Hippocampal formation (tissue), 2 donors: ENCODE measurements around the gene PHF20.
A peak's percentile ranks its signal among the peaks of the same experiment; 100 is the strongest.
"Not testable (repeated sequence)": the region's sequence is repeated elsewhere in the genome, so short reads cannot be mapped to it uniquely, and the experiment has no call there.

Source experiments
- DNase-seq, 2 donors: peaks; one replicate each; lab custom pipeline; 2025; lab: John Stamatoyannopoulos, UW

PHF20 gene

DNA sequence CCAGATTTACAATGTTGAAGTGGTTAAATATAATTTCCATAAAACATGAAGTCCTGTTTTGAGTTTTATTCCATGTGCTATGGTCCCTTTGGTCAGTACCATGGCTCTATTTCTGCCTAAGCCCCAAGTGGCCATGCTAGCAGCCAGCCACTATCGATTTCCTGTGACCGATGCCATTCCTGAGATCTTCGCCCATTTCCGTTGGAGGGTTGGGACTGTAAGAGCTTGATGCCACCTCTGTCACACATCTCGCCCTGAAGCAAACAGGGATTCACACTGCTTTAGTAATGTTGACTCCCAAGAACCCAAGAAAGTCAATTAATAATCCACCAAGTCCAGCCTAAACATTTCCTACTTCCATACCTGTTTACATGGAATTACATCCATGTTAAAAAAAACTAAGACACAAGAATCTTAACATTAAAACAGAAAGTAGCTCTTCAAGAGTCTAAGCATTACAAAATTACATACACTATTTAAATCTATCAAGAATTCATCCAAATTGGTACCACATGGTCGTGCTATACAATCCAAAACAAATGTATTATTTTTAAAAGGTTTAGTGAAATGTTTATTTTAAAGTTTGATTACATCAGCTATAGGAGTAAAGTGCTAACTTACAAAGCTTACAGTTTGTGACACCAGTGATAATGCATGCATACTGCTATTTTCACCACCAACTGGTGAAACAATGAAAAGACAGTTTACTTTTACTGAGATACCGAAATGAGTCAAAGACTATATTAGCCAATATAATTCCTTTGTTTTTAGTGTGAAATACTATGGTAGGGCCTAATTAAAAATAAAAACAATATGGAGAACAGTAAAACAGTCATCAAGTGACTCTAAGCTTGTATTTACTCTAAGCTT, 32.3 kb upstream of the PHF20 start:
- no peak for DNase-seq

DNA sequence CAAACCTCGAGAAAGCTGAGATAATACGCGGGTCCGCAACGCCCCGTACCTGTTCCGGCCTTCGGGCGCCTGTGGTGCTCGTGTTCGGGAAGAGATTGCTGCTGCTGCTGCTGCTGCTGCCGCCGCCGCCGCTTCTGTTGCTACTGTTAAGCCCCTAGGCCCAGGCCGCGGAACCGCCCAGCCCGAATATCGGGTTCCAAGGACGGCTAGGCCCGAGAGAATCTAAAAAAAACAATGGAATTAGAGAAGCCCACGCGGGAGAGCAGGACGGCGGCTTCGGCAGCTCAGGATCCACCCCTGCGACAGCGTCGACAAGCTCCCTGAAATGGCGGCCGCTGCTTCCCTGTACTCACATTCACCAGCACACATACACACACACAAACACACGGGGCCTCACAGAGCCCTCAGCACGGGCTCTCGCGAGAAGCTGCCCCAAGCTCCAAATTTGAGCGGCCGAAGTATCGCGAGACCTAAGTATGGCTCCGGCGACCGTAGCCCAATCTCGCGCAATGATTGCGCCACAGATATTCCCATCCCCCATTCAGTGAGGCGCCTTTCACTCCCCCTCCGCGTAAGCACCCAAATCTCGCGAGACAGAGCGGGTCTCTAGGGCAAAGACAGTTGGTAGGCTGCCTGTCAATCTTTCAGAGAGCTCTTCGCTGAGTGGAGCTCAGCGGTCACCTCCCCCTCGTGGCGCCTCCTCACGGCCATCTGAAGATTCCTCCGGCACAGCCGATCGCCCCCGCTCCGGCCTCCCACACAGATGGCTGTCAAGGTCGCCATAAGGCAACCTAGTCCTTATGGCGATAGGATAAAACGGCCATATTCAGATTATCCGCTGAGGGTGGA, 29.7 kb upstream of the PHF20 start, which contains the start of gene RBM39:
TSS of gene RBM39 (minus strand) at position 369 of the 849 bp plus-strand sequence. CDS start 1,386 bp downstream, outside the sequence.
- peak; percentile 99 to 100 for DNase-seq

DNA sequence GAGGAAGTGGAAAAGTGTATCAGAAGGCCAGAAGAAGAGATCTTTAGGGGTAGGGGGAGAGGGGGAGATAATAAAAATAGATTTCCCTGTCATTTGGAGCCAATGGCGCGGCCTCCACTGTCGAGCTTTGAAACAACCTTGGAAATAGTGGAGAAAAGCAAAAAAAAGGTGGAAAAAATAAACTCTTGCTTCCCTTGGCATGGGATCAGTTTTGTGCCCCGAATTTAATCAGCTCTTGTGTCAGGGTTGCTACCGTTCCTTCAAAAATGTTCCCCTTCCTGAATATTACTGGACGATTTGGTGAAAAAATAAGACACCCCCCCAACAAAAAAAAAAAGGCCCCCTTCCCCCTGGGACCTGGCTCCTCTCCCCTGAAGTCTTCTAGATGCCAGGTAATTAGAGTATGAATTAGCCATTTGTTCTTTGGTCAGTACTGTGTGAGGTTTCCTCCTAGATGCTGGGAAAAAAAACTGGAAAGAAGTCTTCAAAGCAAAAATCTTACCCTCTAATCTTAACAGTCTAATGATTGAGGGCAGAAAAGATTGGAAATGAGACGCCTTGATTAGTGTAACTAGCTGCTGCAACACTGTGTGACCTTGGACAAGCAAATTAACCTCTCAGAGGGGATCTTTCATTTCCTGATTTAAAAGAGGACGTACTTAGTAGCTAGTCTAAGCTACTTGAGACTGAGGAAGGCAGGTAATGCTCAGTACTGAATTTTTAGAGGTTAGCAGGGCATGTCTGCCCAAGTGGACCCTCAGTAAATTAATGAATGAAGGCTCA, 28.9 kb upstream of the PHF20 start:
- no peak for DNase-seq

DNA sequence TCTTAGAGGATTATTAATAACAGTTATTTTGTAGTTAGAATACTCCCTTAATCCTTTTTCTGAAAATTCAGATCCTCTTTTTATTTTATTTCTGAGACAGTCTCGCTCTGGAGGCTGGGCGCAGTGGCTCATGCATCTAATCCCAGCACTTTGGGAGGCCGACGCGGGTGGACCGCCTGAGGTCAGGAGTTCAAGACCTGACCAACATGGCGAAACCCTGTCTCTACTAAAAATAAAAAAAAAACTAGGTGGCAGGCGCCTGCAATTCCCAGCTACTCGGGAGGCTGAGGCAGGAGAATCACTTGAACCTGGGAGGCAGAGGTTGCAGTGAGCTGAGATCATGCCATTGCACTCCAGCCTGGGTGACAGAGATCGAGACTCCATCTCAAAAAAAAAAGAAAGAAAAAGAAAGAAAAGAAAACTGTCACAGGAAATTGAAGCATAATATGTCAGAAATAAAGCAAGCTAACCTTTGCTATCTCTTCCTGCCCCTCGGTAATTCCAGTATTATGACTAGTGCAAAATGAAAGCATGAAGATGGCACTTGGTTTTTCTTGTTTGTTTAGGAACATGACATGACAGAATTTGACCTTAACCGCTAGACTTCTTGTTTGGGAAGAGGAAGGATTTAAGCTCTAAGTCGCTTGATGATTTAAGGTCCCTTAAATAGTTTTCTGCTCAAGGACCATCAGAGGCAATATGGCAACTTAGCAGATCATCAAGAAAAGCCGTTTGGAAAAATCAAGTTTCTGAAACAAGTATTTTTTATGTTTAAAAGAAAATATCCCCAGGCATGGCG, 27.9 kb upstream of the PHF20 start:
- DNase-seq: no peak

DNA sequence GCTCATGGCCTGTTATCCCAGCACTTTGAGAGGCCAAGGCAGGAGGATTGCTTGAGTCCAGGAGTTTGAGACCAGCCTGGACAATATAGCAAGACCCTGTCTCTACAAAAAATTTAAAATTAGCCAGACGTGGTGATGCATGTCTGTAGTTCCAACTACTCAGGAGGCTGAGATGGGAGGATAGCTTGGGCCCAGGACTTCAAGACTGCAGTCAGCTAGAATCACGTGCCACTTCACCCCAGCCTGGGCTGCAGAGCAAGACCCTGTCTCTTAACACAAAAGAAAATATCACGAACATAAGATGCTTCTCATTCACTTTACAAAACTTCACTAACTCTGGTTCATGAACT, 27.3 kb upstream of the PHF20 start:
- not testable (repeated sequence) for DNase-seq

DNA sequence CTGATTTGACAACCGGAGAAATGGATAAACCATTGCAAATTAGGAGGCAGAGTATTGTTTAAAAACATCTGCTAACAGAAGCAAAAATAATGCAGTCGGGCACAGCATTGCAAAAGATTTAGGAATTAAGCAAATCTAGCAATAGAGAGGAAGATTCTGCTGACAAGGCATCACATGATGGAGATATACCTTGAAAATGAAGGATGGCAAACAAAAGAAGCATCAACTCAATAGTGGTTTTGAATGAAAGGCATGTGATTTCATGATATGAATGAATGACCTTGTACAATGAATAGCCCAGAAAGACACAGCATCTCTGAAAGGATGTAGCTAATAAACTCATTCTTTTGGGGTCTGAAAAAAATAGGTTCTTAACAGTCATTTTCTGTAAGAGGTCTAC, 21.2 kb upstream of the PHF20 start:
- DNase-seq: no peak

DNA sequence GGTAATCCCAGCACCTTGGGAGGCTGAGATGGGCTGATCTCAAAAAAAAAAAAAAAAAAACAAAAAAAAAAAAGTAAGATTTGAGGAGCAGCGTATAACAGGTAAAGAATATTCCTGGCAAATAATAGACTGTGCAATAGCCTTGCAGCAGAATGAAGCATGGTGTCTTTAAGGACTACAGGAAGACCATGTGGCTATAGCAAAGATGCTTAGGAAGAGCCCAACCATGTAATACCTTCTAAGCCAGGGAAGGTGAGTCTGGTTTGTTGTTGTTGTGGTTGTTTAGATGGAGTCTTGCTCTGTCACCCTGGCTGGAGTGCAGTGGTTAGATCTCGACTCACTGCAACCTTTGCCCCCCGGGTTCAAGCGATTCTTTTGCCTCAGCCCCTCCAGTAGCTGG, 15.4 kb upstream of the PHF20 start:
- DNase-seq: no peak

DNA sequence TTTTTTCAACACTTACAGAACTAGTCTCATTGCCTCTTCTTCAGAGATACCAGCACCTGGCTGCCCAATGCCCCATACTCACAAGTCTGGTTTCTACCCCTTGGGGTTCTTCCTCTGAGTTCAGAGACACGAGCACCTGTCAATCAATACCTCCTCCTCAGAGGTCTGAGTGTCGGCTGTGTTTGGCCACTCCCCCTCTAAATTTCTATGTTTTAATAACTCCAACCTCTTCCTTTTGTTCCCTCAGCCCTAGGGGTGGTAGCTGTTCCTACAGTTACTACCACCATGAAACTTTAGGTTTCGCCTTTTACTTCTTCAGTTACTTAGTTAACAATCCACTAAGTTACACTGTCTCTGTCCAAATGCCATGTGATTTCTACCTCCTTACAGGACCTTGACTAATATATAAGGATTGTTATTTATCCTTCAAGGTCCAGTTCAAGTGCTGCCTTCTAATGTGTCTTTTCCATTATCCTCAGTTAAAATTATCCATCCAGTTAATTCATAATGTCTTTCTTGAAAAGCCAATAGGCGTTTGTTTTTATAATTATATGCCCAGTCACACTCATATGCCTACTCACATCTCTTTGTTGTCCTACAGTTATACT, 14.6 kb upstream of the PHF20 start:
- DNase-seq: no peak

DNA sequence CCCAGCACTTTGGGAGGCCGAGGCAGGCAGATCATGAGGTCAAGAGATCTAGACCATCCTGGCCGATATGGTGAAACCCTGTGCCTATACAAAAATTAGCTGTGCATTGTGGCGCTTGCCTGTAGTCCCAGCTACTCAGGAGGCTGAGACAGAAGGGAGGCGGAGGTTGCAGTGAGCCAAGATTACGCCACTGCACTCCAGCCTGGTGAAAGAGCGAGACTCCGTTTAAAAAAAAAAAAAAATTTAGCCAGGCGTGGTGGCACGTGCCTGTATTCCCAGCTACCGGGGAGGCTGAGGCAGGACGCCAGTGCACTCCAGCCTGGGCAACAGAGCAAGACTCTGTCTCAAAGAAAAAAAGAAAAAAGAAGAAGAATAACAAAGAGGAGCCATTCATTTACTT, 10.3 kb upstream of the PHF20 start:
- DNase-seq: not testable (repeated sequence)

DNA sequence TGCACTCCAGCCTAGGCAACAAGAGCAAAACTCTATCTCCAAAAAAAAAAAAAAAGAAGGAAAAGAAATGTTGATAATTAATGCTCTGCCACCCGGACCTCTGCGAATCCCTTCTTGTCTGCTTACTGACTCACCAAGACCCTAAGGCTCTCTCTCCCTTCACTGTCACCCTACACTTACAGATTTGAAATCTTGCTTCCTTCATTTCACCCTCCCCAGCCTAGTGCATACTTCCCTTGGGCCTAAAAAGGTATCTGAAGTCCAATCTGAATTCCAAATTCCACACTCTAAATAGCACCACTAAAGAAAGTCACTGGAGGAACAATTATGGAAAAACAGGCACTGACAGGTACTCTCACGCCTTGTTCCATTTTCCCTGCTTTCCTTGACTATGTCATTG, 9.4 kb upstream of the PHF20 start:
- DNase-seq: no peak

DNA sequence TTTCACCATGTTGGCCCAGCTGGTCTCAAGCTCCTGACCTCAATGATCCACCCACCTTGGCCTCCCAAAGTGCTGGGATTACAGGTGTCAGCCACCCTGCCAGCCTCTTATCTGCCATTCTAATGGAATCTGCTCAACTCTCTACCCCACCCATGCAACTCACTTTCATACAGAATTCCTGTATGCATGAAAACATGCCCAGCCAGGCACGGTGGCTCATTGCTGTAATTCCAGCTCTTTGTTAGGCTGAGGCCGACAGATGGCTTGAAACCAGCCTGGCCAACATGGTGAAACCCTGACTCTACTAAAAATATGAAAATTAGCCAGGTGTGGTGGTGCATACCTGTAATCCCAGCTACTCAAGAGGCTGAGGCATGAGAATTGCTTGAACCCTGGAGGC, 6.9 kb upstream of the PHF20 start:
- DNase-seq: not testable (repeated sequence)

DNA sequence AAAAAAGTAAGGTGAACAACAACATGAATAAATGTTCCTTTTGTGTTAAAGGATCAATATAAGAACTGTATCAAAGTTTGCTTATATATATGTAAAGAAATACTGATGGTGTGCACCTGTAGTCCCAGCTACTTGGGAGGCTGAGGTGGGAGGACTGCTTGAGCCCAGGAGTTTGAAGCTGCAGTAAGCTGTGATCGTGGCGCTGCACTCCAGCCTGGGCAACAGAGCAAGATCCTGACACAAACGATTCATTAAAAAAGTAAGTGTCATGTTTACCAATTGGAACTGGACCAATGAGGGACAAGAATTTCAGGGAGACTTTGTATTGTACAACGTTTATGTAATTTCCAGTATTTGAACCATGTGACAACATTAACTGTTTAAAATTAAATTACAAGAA, 5.0 kb upstream of the PHF20 start:
- DNase-seq: no peak

DNA sequence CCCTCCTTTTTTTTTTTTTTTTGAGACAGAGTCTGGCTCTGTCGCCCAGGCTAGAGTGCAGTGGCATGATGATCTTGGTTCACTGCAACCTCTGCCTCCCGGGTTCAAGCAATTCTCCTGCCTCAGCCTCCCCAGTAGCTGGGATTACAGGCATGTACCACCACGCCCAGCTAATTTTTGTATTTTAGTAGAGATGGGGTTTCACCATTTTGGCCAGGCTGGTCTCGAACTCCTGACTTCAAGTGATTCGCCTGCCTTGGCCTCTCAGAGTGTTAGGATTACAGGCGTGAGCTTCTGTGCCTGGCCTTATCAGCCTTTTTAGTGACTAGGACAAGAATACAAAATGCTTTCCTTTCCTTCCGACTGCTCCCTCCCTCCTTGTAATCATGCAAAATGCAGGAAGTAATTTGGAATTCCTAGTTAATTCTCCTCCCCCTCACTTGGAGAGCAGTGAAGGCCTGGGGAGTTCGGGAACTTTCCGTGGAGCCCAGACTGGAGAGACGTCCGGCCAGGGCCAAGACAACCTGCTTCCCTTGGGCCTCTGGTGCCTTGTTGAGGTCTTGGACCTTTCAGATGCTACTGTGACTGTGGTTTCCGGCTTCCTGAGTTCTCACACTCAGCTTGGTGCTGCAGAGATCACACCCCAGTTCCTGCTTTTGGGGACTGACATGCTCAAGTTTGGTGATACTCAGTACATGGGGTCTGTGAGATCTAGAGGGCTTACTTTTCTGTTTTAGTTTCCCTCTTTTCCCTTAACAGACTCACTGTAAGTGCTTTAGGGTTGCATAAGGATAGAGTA, 3.9 kb upstream of the PHF20 start:
- DNase-seq: peak; percentile 12 to 44

DNA sequence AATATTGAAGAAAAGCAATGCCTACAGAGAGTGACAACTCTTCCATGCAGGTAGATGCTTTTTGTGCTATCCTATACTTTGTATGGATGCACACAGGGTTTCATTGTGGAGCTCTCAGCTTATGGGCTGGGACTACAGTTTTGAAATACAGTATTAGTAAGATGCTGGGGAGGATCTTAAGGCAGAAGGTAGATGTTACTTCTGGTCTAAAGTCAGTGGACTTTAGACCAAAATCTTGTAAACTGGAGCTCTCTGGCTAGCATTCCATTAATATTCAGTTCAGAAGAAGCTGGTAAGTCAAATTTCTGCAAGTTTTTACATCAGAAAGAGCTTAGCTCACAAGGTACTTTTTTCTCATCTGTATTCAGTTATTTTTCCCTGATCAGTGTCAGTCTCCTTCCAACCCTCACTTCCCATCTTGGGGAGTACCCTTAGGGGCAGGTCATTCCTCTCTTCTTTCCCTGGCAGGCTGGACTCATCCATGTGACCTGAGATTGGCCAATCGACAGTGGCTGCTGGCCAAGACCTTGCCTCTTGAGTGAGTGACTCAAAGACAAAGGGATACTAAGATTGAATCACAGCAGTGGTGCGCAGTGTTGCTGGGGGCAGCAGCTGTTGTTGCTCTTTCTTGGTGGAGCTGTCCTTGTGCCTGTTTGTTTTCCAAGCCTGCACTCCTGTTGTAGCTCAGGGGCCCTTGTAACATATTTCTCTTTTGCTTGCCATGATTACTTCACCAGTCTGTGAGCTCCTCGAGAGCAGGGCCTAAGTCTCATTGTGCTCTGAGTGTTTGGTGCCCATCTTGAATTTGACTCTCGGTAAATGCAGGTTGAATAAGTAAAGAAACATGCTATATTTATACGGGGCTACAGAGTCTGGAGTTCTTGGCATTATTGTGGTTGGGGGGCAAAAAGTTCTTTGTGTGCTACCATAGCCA, 2.8 kb upstream of the PHF20 start:
- peak; percentile 56 to 73 for DNase-seq

DNA sequence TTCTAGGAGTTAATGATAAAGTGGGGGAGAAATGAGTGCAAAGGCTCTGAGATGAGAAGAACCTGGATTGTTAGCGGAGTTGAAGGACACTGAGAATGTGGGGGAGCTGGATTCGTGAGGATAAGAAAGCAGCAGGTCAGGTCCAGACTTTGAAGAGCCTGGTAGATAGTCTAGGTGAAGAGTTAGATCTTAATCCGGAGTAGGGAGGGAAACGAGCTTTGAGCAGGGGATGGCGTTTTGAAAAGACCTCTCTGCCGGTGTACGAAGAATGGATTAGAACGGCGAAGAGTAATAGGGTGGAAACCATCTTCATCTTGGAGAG, 487 bp upstream of the PHF20 start:
- DNase-seq: no peak

DNA sequence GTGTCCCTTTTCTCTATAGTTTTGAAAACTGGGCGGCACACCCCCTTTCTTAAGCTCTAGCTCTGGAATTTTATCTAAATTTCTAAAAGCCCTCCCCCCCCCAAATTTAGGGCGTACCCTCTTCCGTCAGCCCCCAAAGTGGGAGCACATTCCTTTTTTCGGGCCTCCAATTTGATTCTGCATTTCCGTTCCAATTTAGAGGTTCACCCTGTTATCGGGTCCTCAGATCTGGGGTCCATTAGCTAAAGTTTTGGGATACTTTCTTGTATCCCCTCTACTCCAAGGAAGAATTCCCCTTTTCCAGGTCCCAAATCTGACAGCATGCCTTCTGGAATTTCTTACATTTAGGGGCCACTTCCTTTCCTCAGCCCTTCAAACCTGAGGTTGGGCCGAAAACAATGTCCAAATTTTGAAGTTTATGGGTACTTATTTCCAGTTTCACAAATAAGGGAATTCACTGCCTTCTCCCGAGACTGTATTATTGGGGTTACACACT, 796 bp downstream of the PHF20 start:
- no peak for DNase-seq

DNA sequence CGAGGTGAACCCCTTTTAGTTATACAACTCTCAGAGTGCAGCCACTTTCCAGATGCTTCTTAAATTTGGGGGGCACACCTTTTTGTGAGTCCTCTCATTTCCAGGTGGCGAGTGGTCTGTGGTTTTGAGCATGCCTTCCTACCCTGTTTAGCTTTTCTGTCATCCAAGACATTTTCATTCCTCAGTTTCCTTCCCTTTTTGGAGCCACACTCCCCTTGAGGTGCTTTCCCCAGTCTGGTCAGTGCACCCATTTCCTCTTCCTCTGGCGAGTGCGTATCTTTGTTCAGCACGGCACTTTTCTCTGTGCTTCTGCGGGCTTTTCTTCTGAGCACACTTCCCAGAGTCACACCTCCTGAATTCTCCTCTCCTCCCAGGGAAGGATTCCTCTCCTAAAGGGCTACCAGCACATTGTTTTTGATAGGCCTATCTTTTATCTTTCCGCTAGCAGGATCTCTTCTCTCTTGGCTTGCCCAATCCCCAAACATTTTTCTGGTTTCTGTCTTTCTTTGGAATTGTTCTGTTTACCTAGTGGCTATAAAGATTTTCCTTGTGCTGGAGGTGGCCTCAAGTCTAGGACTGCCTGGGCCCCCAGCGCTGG, 1.4 kb downstream of the PHF20 start:
- DNase-seq: peak in 1 of 2 donors; percentile 5

DNA sequence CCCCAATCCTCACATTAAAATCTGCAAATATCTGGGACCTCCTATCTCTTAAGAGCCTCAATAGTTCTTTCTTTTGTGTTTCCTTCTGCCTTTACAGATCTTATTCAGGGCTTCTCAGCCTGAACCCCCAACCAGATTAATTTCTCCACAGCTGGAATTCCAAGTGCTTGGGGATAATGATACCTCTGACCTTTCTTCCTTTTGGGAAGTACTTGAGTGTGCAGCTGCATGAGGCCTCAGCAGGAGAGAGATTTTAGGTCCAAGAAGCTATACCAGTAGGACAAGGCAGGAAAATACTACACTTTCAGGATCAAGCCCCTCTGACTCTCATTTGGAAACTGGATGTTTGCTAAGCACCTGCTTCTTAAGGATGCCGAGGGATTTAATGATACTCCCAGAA, 2.6 kb downstream of the PHF20 start:
- DNase-seq: no peak
